ENCODE data around the gene TRPV2.

Gene TRPV2

DNA sequence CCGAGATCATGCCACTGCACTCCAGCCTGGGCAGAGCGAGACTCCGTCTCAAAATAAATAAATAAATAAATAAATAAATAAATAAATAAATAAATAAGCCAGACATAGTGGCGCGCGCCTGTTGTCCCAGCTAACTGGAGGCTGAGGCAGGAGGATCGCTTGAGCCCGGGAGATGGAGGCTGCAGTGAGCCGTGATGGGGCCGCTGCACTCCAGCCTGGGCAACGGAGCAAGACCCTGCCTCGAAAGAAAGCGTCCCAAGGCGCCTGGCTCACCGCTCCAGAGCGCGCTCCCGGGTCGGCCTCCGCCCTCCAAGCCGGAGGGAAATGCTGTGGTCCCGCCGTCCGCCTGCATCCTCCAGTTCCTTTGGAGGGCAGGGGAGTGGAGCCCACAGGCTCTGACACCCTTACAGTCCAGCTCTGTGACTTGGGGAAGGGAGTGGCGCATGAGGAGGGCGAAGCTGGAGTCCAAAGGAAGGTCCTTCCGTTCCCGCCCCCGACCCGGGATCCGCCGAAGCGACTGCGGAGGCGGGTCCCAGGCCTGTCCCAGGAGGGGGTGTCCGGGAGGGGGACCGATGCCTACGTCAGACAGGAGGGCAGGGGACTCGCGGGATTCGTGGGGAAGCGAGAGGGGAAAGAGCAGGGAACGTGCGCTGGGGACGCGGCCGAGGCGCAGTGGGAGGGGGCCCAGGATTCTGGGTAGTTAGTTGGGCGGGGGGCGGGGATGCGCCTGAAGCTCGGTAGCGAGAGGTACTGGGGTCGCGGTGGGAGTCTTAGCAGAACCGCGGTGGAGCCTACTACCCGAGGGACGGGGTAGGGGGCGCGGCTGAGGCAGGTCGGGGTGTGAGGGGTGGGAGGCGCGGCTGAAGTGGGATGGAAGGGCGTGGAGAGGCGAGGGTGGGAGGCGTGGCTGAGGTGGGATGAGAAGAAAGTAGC lies 8.4 kb upstream of the TRPV2 start:
- DNase-seq, result no peak

GRCh38 chr17:16407911-16408588 lies 7.3 kb upstream of the TRPV2 start:
- peak; percentile 57 for DNase-seq

GRCh38 chr17:16417399-16417798 lies 2.0 kb downstream of the TRPV2 start:
- DNase-seq, result no peak

- no peak for DNase-seq
These were observed 2.7 kb downstream of the TRPV2 start for GRCh38 chr17:16417896-16418684.

- DNase-seq, result no peak
These were observed 3.3 kb downstream of the TRPV2 start for GRCh38 chr17:16418685-16419068.

- DNase-seq, result no peak
These were observed 3.9 kb downstream of the TRPV2 start for GRCh38 chr17:16419074-16419928.

- no peak for DNase-seq
These were observed 4.5 kb downstream of the TRPV2 start for GRCh38 chr17:16419929-16420271.

- DNase-seq, result no peak
These were observed 7.0 kb downstream of the TRPV2 start for GRCh38 chr17:16422416-16422815.

DNA sequence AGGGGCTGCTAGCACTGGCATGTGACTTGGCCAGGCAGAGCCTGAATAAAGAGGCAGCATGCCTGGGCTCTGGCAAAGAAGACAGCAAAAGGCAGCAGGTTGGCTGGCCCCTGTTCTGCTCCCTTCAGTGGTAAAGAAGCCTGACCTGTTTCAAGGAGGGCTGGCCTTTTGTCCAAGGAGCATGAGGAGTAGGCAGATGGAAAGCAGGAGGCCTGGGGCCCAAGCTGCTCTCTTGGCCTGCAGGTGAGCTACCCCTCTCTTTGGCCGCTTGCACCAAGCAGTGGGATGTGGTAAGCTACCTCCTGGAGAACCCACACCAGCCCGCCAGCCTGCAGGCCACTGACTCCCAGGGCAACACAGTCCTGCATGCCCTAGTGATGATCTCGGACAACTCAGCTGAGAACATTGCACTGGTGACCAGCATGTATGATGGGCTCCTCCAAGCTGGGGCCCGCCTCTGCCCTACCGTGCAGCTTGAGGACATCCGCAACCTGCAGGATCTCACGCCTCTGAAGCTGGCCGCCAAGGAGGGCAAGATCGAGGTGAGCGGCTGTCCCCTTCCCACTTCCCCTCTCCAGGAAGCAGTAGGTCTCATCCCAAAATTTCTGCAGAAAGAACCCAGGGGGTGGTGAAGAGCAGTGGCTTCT lies 8.0 kb downstream of the TRPV2 start:
- no peak for DNase-seq

GRCh38 chr17:16425202-16425601 lies 9.8 kb downstream of the TRPV2 start:
- DNase-seq, result no peak

- DNase-seq, result no peak
These were observed 10.6 kb downstream of the TRPV2 start for GRCh38 chr17:16425698-16426659.

GRCh38 chr17:16427020-16427419 lies 11.6 kb downstream of the TRPV2 start:
- DNase-seq, result no peak

GRCh38 chr17:16428098-16428882 lies 12.9 kb downstream of the TRPV2 start:
- peak; percentile 13 for DNase-seq

DNA sequence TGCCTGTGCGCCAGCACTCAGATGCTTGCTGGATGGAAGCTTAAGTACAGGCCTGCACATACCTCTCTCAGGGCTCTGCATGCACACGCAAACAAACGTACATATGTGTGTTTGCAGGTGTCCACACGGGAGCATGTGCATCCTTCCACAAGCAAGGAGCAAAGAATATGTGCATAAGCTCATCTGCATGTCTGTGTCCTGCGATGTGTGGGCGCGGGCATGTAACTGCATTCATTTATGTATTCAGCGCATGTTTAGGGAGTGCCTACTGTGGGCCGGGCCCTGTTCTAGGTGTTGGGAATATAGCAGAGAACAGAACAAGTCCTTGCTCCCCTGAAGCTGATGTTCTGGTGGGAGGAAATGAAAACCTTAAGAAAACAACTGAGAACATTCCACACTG lies 13.7 kb downstream of the TRPV2 start:
- DNase-seq, result no peak

- no peak for DNase-seq
These were observed 15.3 kb downstream of the TRPV2 start for GRCh38 chr17:16430650-16431049.

DNA sequence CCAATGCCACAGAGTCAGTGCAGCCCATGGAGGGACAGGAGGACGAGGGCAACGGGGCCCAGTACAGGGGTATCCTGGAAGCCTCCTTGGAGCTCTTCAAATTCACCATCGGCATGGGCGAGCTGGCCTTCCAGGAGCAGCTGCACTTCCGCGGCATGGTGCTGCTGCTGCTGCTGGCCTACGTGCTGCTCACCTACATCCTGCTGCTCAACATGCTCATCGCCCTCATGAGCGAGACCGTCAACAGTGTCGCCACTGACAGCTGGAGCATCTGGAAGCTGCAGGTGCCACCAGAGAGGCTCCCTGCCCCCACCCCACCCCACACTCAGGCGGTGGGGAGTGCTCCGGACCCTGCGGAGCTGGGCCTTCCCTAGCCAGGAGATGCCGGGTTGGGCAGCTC lies 16.6 kb downstream of the TRPV2 start:
- DNase-seq, result no peak

DNA sequence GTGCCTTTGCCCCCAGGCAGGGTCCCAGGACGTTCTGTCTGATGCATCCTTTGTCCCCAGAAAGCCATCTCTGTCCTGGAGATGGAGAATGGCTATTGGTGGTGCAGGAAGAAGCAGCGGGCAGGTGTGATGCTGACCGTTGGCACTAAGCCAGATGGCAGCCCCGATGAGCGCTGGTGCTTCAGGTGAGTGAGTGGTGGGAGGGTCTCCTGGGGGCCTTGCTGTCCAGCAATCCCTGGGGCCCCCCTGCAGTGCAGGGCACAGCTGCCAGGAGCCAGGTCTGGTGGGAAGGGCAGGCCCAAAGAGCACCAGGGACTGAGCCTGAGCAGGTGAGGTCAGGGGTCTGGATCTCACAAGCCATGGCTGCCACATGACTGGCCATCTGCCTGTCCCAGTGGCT lies 18.1 kb downstream of the TRPV2 start:
- no peak for DNase-seq

GRCh38 chr17:16434662-16435061 lies 19.3 kb downstream of the TRPV2 start:
- DNase-seq, result no peak

DNA sequence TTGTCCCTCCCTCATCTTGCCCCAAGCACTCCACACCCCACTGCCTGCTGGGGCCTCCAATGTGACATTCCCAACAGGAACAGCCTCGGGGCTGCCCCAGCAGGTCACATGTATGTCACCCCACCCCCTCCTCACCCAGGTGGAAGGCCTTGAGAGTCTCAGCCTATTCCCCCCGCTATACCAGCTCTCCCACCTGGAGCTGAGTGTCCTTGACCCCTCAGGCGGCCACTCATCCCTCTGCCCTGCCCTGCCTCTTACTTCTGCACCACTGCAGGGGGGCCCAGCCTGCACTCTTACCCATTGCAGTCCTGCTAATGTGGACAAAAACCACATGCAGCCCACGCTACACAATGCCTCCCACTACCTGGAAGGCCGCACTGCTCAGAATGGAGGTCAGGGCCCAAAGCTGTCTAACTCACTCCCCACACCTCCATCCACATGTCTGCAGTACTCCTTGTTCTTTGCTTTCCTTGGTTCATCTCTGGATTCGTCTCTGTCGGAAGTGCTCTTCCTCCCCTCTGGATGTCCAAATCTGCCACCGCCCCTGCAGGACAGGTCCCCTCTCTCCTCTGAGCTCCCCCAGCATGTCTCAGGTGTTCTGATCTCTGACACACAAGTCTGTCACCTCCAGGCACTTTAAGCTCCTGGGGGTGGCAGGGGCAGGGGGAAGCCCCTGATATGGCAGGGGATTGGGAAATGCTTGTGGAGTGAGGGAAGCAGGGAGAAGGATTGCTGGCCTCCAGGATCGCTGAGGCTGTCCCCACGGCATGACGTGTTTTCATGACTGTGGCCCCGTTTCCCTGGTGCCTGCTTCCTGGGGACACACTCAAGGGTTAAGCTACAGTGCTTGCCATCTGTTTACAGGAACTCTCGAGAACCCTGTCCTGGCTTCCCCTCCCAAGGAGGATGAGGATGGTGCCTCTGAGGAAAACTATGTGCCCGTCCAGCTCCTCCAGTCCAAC lies 20.8 kb downstream of the TRPV2 start:
- DNase-seq, result no peak

Data from NCI-H2171 treated with DMSO at 0.1 percent for 48 hours (cell line).